GOT3 (cell line): ENCODE measurements around the gene TRPM4.
"Not testable (repeated sequence)": the region's sequence is repeated elsewhere in the genome, so short reads cannot be mapped to it uniquely, and the experiment has no call there.

Experiments
- DNase-seq: peaks from one replicate; lab custom pipeline; 2025; ENCODE audit warnings: mixed read lengths; lab: John Stamatoyannopoulos, UW

The TRPM4 gene

GRCh38 chr19:49151267-49152118 is 6.1 kb upstream of the TRPM4 start:
- no peak for DNase-seq

GRCh38 chr19:49152119-49152550 is 5.5 kb upstream of the TRPM4 start:
- no peak for DNase-seq

- DNase-seq = no peak
These were observed 4.3 kb upstream of the TRPM4 start for GRCh38 chr19:49153167-49153809.

GRCh38 chr19:49154279-49154678 is 3.3 kb upstream of the TRPM4 start:
- DNase-seq = no peak

GRCh38 chr19:49155005-49155819 is 2.4 kb upstream of the TRPM4 start, which contains the start of gene HRC:
HRC (minus strand) TSS chr19:49155396; CDS start chr19:49155237, 159 bp downstream.
- no peak for DNase-seq

- DNase-seq = no peak
These were observed 1.7 kb upstream of the TRPM4 start for GRCh38 chr19:49155820-49156346.

GRCh38 chr19:49160450-49161189 is 3.0 kb downstream of the TRPM4 start:
- DNase-seq = no peak

GRCh38 chr19:49161987-49162386 is 4.4 kb downstream of the TRPM4 start:
- DNase-seq = no peak

GRCh38 chr19:49165111-49165750 is 7.6 kb downstream of the TRPM4 start:
- DNase-seq = no peak

- no peak for DNase-seq
These were observed 8.3 kb downstream of the TRPM4 start for GRCh38 chr19:49165865-49166301.

GRCh38 chr19:49167857-49168409 is 10.3 kb downstream of the TRPM4 start:
- DNase-seq = no peak

- no peak for DNase-seq
These were observed 10.8 kb downstream of the TRPM4 start for GRCh38 chr19:49168421-49168820.

GRCh38 chr19:49173198-49173597 is 15.6 kb downstream of the TRPM4 start:
- no peak for DNase-seq

GRCh38 chr19:49180659-49181058 is 23.1 kb downstream of the TRPM4 start:
- DNase-seq = no peak

GRCh38 chr19:49182010-49182847 is 24.6 kb downstream of the TRPM4 start:
- DNase-seq = not testable (repeated sequence)

- DNase-seq = no peak
These were observed 25.3 kb downstream of the TRPM4 start for GRCh38 chr19:49182848-49183375.

GRCh38 chr19:49186108-49186507 is 28.5 kb downstream of the TRPM4 start:
- DNase-seq = no peak

GRCh38 chr19:49188626-49189200 is 31.1 kb downstream of the TRPM4 start:
- no peak for DNase-seq

- DNase-seq = no peak
These were observed 31.7 kb downstream of the TRPM4 start for GRCh38 chr19:49189259-49189658.
